HEK293 (cell line): ENCODE measurements around the gene TWSG1.

Source experiments
- CTCF ChIA-PET: fragments of 350-600 bp; formaldehyde crosslinking; extraction: SDS; loops from one replicate; lab custom pipeline; 2021; ENCODE audit warnings: antibody characterized with exemption; lab: Yijun Ruan, JAX
- POLR2A ChIA-PET: fragments of 300-600 bp; formaldehyde crosslinking; extraction: SDS; loops from one replicate; lab custom pipeline; 2020; ENCODE audit warnings: antibody characterized with exemption, inconsistent platforms; lab: Yijun Ruan, JAX
- H3K27ac ChIP-seq: fragments of 200-500 bp; sonication (Bioruptor generic); 2 replicates; pipeline ENCODE4 v1.5.1; 2014; ENCODE audit warnings: low read depth, low read length, control low read depth, inconsistent platforms; ENCODE audit errors: extremely low read depth
- H3K36me3 ChIP-seq, 2 experiments: fragments of 200-500 bp in 1 of 2; sonication (Bioruptor generic) in 1 of 2; 1 replicate in 1 of 2; 2 replicates in 1 of 2; pipeline ENCODE4 v1.5.1; 2014 to 2017; ENCODE audit warnings: inconsistent platforms in 2 of 2, low read length in 2 of 2; ENCODE audit not compliant: control insufficient read depth in 2 of 2, insufficient read depth in 1 of 2
- H3K4me1 ChIP-seq: fragments of 200-500 bp; sonication (Bioruptor generic); 2 replicates; pipeline ENCODE4 v1.5.1; 2014; ENCODE audit warnings: mild to moderate bottlenecking, low read length, inconsistent platforms; ENCODE audit not compliant: control insufficient read depth, insufficient read depth
- H3K4me3 ChIP-seq: 2 replicates; pipeline ENCODE4 v1.5.1; 2011; ENCODE audit warnings: low read depth, mild to moderate bottlenecking, control low read depth, low read length, moderate library complexity
- H3K9me3 ChIP-seq: fragments of 200-500 bp; sonication (Bioruptor generic); 2 replicates; pipeline ENCODE4 v1.5.1; 2014; ENCODE audit warnings: low read depth, low read length, inconsistent platforms; ENCODE audit not compliant: control insufficient read depth, insufficient read depth
- EGR2 ChIP-seq: fragments of 450-650 bp; formaldehyde crosslinking; IDR thresholded peaks from 2 replicates; pipeline ENCODE4 v1.5.1; 2016; ENCODE audit warnings: low read depth, missing biosample characterization, missing genetic modification characterization
- OSR2 ChIP-seq: fragments of 450-650 bp; formaldehyde crosslinking; IDR thresholded peaks from 2 replicates; pipeline ENCODE4 v1.5.1; 2016; ENCODE audit warnings: missing biosample characterization, missing genetic modification characterization
- SCRT1 ChIP-seq: fragments of 450-650 bp; formaldehyde crosslinking; IDR thresholded peaks from 2 replicates; pipeline ENCODE4 v1.5.1; 2016; ENCODE audit warnings: missing biosample characterization, missing genetic modification characterization, borderline replicate concordance
- ZBTB21 ChIP-seq: fragments of 450-650 bp; formaldehyde crosslinking; IDR thresholded peaks from 2 replicates; pipeline ENCODE4 v1.5.1; 2017; ENCODE audit warnings: missing biosample characterization, missing genetic modification characterization
- ZNF292 ChIP-seq: fragments of 450-650 bp; formaldehyde crosslinking; IDR thresholded peaks from 2 replicates; pipeline ENCODE4 v1.5.1; 2016; ENCODE audit warnings: low read depth, missing biosample characterization, missing genetic modification characterization, borderline replicate concordance
- ZNF48 ChIP-seq: fragments of 450-650 bp; formaldehyde crosslinking; IDR thresholded peaks from 2 replicates; pipeline ENCODE4 v1.5.1; 2016; ENCODE audit warnings: missing biosample characterization, missing genetic modification characterization
- ZNF701 ChIP-seq: fragments of 450-650 bp; formaldehyde crosslinking; IDR thresholded peaks from 2 replicates; pipeline ENCODE4 v1.5.1; 2016; ENCODE audit warnings: missing biosample characterization, missing genetic modification characterization
- ZXDB ChIP-seq: fragments of 450-650 bp; formaldehyde crosslinking; IDR thresholded peaks from 2 replicates; pipeline ENCODE4 v1.5.1; 2016; ENCODE audit warnings: missing biosample characterization, missing genetic modification characterization
- TF ChIP-seq, protein P1 (sequence below): sonication (generic); formaldehyde crosslinking; IDR thresholded peaks from 2 replicates; pipeline ENCODE4 v1.8.1; 2022; ENCODE audit warnings: mild to moderate bottlenecking, moderate library complexity, missing genetic modification reagents
- TF ChIP-seq, protein P2 (sequence below): fragments of 450-650 bp; formaldehyde crosslinking; IDR thresholded peaks from 2 replicates; pipeline ENCODE4 v1.5.1; 2016; ENCODE audit warnings: missing biosample characterization, missing genetic modification characterization
- TF ChIP-seq, protein P3 (sequence below): fragments of 450-650 bp; formaldehyde crosslinking; IDR thresholded peaks from 2 replicates; pipeline ENCODE4 v1.5.1; 2016; ENCODE audit warnings: missing biosample characterization, missing genetic modification characterization
- TF ChIP-seq, protein P4 (sequence below): fragments of 450-650 bp; formaldehyde crosslinking; IDR thresholded peaks from 2 replicates; pipeline ENCODE4 v1.5.1; 2016; ENCODE audit warnings: missing biosample characterization, missing genetic modification characterization, low read depth
- TF ChIP-seq, protein P5 (sequence below): fragments of 450-650 bp; formaldehyde crosslinking; IDR thresholded peaks from 2 replicates; pipeline ENCODE4 v1.5.1; 2016; ENCODE audit warnings: missing biosample characterization, missing genetic modification characterization

The TWSG1 gene

DNA sequence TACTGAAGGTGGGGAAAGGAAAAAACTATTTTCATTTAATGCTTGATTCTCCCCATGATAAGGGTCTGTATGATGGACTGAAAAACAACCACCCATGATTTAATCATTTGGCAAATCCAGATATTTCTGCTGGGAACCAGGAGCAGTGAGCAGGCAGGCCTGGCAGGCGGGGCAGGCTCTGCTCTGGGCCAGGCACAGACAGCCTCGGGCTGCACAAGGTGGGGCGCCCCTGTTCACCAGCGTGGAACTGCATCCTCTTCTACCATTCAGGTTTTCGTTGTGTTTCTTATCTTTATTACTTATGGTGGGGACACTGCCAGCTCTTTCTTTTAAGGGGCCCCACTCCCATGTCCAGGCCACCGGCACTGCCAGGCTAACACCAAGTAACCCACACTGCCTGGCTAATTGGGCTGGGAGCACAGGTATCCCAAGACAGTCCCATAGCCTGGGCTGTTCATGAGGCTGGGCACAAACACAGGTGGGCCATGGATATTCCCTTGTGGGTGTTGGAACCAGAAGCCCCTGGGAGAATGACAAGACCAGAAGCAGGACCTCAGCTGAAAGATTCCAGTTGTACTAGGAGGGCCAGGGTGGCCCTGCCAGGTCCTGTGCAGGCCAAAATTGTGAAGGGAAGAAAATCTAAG is 83.6 kb downstream of the TWSG1 start:
- Histone ChIP-seq H3K27ac (no peak overlapping the region), H3K36me3 (no peaks in the 10 kb centered on the region), H3K4me3 (no peak overlapping the region), H3K4me1 (peaks cover 5% of the 10 kb centered on the region), H3K9me3 (no peaks in the 10 kb centered on the region)
- CTCF ChIA-PET = interaction anchor here (0.5 to 0.7 kb wide), 5 partner anchors 15 to 304 kb away, joined by 3 to 5 read pairs (median 3); no protein-coding TSS in a partner anchor
- POLR2A ChIA-PET = interaction anchor here (0.8 to 1.3 kb wide), 2 partner anchors 19 to 84 kb away, joined by 3 to 10 read pairs; partner anchors contain the start of gene TWSG1
- TF ChIP-seq ZXDB (tag by site-specific recombination) (no peak), ZNF48 (tag by site-specific recombination) (no peak)
- TF ChIP-seq, protein P1, sequence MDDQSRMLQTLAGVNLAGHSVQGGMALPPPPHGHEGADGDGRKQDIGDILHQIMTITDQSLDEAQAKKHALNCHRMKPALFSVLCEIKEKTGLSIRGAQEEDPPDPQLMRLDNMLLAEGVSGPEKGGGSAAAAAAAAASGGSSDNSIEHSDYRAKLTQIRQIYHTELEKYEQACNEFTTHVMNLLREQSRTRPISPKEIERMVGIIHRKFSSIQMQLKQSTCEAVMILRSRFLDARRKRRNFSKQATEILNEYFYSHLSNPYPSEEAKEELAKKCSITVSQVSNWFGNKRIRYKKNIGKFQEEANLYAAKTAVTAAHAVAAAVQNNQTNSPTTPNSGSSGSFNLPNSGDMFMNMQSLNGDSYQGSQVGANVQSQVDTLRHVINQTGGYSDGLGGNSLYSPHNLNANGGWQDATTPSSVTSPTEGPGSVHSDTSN (CRISPR knock-in tag) = no peak
- TF ChIP-seq, protein P2, sequence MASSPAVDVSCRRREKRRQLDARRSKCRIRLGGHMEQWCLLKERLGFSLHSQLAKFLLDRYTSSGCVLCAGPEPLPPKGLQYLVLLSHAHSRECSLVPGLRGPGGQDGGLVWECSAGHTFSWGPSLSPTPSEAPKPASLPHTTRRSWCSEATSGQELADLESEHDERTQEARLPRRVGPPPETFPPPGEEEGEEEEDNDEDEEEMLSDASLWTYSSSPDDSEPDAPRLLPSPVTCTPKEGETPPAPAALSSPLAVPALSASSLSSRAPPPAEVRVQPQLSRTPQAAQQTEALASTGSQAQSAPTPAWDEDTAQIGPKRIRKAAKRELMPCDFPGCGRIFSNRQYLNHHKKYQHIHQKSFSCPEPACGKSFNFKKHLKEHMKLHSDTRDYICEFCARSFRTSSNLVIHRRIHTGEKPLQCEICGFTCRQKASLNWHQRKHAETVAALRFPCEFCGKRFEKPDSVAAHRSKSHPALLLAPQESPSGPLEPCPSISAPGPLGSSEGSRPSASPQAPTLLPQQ = no peak

DNA sequence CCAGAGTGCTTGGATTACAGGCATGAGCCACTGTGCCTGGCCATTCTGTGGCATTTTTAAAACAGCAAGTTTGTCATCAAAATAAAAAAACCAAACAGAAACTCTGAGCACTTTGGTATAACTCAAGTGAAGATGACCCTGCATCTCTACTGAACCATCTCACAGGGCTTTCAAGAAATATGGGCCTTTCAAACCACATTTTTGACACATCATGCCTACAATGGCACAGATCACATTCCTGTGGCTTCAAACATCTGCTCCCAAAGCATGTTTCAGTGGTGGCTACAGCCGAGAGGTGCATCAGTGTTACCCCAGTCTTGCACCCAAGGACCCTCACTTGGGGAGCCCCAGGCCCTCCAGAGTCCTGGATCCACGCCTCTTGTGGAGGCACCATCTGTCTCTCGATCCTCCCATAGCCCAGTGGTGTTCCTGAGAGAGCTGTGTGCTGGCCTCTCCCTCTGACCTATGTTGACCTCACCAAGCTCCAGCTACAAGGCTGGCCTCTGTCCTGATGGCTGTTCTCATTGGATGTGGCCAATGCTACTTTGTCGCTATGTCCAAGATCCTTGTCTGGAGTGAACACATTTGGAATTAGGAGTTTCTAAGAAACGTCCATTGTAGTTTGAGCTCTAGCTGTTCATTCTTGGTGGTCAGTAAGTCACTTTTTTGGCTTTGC is 85.5 kb downstream of the TWSG1 start:
- CTCF ChIA-PET = interaction anchor here (0.6 kb wide), 1 partner anchor 510 kb away, joined by 3 read pairs; no protein-coding TSS in a partner anchor
- H3K36me3 ChIP-seq = no peaks in the 10 kb centered on the region
- H3K4me3 ChIP-seq = no peak overlapping the region
- TF ChIP-seq EGR2 (tag by site-specific recombination) = no peak
- no peak for TF ChIP-seq SCRT1 (tag by site-specific recombination)
- POLR2A ChIA-PET = no interaction called here
- peaks cover 5% of the 10 kb centered on the region for H3K4me1 ChIP-seq
- H3K9me3 ChIP-seq = no peaks in the 10 kb centered on the region
- no peak overlapping the region for H3K27ac ChIP-seq

DNA sequence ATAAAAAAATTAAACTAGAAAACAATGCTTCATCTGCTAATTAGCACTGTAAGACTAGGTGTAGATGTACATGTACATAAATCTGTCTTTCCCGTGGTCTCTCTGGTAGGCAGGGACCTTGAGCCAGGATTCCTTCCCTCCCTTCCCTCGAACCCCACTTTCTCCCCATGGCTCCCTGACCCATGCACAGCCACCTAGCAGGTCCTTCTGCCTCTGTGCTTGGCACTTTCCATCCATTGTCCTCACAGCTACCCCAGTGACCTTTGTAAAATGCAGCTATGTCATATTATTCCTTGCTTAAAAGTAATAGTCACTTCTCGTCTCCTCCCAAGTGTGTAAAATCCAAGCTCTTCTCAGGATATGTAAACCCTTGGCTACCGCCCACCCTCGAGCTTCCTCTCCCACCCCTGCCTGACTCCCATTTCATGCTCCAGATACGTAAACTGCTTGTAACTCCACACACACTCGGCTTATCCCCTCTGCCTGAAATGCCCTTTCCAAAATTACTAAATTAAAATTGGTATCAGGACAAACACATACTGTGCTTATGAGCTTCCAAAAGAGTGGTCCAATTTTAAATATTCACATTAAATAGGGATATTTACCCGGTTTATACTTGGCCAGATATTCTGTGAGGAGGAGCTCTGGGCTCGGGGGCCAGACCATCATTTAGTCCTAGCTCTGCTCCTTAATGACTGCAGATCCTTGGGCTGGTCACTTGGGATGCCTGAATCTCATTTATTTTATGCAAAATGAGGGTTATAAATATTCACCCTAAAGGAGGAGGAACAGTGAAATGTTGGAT is 86.7 kb downstream of the TWSG1 start:
- Histone ChIP-seq H3K4me3 (no peak overlapping the region), H3K9me3 (no peaks in the 10 kb centered on the region), H3K36me3 (no peaks in the 10 kb centered on the region), H3K27ac (no peak overlapping the region), H3K4me1 (peaks cover 5% of the 10 kb centered on the region)
- no peak for TF ChIP-seq ZNF292 (tag by site-specific recombination)
- TF ChIP-seq ZNF701 (tag by site-specific recombination) = no peak
- no peak for TF ChIP-seq OSR2
- TF ChIP-seq, protein P3, sequence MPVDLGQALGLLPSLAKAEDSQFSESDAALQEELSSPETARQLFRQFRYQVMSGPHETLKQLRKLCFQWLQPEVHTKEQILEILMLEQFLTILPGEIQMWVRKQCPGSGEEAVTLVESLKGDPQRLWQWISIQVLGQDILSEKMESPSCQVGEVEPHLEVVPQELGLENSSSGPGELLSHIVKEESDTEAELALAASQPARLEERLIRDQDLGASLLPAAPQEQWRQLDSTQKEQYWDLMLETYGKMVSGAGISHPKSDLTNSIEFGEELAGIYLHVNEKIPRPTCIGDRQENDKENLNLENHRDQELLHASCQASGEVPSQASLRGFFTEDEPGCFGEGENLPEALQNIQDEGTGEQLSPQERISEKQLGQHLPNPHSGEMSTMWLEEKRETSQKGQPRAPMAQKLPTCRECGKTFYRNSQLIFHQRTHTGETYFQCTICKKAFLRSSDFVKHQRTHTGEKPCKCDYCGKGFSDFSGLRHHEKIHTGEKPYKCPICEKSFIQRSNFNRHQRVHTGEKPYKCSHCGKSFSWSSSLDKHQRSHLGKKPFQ (tag by site-specific recombination) = no peak
- ChIA-PET CTCF (interaction anchor here (0.7 kb wide), 1 partner anchor 303 kb away, joined by 3 read pairs; no protein-coding TSS in a partner anchor), POLR2A (no interaction called here)

DNA sequence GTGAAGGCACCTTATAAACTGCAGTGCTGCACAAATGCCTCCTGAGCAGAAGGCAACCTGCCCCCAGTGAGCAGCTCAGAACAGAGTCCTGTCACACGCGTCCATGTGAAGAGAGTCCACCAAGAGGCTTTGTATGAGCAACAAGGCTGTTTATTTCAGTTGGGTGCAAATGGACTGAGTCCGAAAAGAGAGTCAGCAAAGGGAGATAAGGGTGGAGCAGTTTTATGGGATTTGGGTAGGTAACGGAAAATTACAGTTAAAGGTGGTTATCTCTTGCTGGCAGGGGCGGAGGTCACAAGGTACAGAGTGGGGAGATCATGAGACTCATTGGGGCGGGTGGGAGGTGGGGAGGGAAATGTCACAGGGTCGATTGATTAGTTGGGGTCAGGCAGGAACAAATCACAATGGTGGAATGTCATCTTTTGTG is 87.3 kb downstream of the TWSG1 start:
- no peak for TF ChIP-seq ZBTB21
- TF ChIP-seq, protein P4, sequence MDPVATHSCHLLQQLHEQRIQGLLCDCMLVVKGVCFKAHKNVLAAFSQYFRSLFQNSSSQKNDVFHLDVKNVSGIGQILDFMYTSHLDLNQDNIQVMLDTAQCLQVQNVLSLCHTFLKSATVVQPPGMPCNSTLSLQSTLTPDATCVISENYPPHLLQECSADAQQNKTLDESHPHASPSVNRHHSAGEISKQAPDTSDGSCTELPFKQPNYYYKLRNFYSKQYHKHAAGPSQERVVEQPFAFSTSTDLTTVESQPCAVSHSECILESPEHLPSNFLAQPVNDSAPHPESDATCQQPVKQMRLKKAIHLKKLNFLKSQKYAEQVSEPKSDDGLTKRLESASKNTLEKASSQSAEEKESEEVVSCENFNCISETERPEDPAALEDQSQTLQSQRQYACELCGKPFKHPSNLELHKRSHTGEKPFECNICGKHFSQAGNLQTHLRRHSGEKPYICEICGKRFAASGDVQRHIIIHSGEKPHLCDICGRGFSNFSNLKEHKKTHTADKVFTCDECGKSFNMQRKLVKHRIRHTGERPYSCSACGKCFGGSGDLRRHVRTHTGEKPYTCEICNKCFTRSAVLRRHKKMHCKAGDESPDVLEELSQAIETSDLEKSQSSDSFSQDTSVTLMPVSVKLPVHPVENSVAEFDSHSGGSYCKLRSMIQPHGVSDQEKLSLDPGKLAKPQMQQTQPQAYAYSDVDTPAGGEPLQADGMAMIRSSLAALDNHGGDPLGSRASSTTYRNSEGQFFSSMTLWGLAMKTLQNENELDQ (tag by site-specific recombination) = no peak
- TF ChIP-seq, protein P5, sequence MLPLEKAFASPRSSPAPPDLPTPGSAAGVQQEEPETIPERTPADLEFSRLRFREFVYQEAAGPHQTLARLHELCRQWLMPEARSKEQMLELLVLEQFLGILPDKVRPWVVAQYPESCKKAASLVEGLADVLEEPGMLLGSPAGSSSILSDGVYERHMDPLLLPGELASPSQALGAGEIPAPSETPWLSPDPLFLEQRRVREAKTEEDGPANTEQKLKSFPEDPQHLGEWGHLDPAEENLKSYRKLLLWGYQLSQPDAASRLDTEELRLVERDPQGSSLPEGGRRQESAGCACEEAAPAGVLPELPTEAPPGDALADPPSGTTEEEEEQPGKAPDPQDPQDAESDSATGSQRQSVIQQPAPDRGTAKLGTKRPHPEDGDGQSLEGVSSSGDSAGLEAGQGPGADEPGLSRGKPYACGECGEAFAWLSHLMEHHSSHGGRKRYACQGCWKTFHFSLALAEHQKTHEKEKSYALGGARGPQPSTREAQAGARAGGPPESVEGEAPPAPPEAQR (tag by site-specific recombination) = no peak
- Histone ChIP-seq H3K36me3 (no peaks in the 10 kb centered on the region), H3K4me3 (no peak overlapping the region), H3K27ac (no peak overlapping the region), H3K9me3 (no peaks in the 10 kb centered on the region), H3K4me1 (peaks cover 5% of the 10 kb centered on the region; the same call in 1 of the 2 replicates)
- CTCF ChIA-PET = no interaction called here
- POLR2A ChIA-PET = no interaction called here
